ENCODE results near the gene BAIAP2. TPM values are rescaled to one million over a fixed set of nuclear protein-coding genes. Genes with fewer than 3 reads are reported as not detected.
A peak's percentile ranks its signal among the peaks of the same experiment; 100 is the strongest.

BAIAP2 gene
- total RNA-seq, 1 donor from 2014 or later = 37.6 TPM

- Mint-ChIP-seq H3K27me3 (no peaks in the 10 kb centered on the region), H3K4me1 (ENCODE audit: low read depth) (peaks cover 5% of the 10 kb centered on the region), H3K4me3 (ENCODE audit: low read depth) (peak overlapping the region; percentile 61), H3K27ac (no peak overlapping the region), H3K9me3 (ENCODE audit: low read depth) (peaks cover 8% of the 10 kb centered on the region), H3K36me3 (ENCODE audit: insufficient read depth) (peaks cover 3% of the 10 kb centered on the region)
- no peak for DNase-seq (ENCODE audit: low spot score, unreplicated experiment)
- TF ChIP-seq CTCF (IDR thresholded peaks at IDR 0.05; ENCODE audit: unreplicated experiment) = no peak
Observed at GRCh38 chr17:81018044-81018802, 16.7 kb upstream of the BAIAP2 start.

- H3K9me3 Mint-ChIP-seq (ENCODE audit: low read depth) = peaks cover 8% of the 10 kb centered on the region
- no peak for DNase-seq (ENCODE audit: low spot score, unreplicated experiment)
- H3K4me1 Mint-ChIP-seq (ENCODE audit: low read depth) = peaks cover 8% of the 10 kb centered on the region
- no peak overlapping the region for H3K4me3 Mint-ChIP-seq (ENCODE audit: low read depth)
- no peak overlapping the region for H3K27ac Mint-ChIP-seq
- peaks cover 4% of the 10 kb centered on the region for H3K27me3 Mint-ChIP-seq
- TF ChIP-seq CTCF (IDR thresholded peaks at IDR 0.05; ENCODE audit: unreplicated experiment) = no peak
- H3K36me3 Mint-ChIP-seq (ENCODE audit: insufficient read depth) = peaks cover 3% of the 10 kb centered on the region
Observed at GRCh38 chr17:81019563-81020442, 15.1 kb upstream of the BAIAP2 start.

- peaks cover 3% of the 10 kb centered on the region for H3K36me3 Mint-ChIP-seq (ENCODE audit: insufficient read depth)
- H3K4me3 Mint-ChIP-seq (ENCODE audit: low read depth) = no peak overlapping the region
- H3K27ac Mint-ChIP-seq = no peak overlapping the region
- peaks cover 8% of the 10 kb centered on the region for H3K9me3 Mint-ChIP-seq (ENCODE audit: low read depth)
- TF ChIP-seq CTCF (IDR thresholded peaks at IDR 0.05; ENCODE audit: unreplicated experiment) = no peak
- peaks cover 8% of the 10 kb centered on the region for H3K4me1 Mint-ChIP-seq (ENCODE audit: low read depth)
- DNase-seq (ENCODE audit: low spot score, unreplicated experiment) = no peak
- peaks cover 7% of the 10 kb centered on the region for H3K27me3 Mint-ChIP-seq
Observed at GRCh38 chr17:81020443-81020766, 14.5 kb upstream of the BAIAP2 start.

- Mint-ChIP-seq H3K4me3 (ENCODE audit: low read depth) (no peak overlapping the region), H3K27me3 (peaks cover 7% of the 10 kb centered on the region), H3K27ac (no peak overlapping the region), H3K4me1 (ENCODE audit: low read depth) (peaks cover 8% of the 10 kb centered on the region), H3K9me3 (ENCODE audit: low read depth) (peaks cover 4% of the 10 kb centered on the region), H3K36me3 (ENCODE audit: insufficient read depth) (no peaks in the 10 kb centered on the region)
- no peak for DNase-seq (ENCODE audit: low spot score, unreplicated experiment)
- no peak for TF ChIP-seq CTCF (IDR thresholded peaks at IDR 0.05; ENCODE audit: unreplicated experiment)
Observed at GRCh38 chr17:81020767-81021497, 14.0 kb upstream of the BAIAP2 start.

All from progenitor cell of endocrine pancreas (in vitro differentiated cells).